IPS-11a (cell line): ENCODE results near the gene NTF4.

ENCODE experiments used
- H3K4me3 ChIP-seq: one replicate; pipeline ENCODE4 v1.5.1; 2013; ENCODE audit warnings: low read depth, low read length, control low read depth

NTF4 gene, protein sequence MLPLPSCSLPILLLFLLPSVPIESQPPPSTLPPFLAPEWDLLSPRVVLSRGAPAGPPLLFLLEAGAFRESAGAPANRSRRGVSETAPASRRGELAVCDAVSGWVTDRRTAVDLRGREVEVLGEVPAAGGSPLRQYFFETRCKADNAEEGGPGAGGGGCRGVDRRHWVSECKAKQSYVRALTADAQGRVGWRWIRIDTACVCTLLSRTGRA

DNA sequence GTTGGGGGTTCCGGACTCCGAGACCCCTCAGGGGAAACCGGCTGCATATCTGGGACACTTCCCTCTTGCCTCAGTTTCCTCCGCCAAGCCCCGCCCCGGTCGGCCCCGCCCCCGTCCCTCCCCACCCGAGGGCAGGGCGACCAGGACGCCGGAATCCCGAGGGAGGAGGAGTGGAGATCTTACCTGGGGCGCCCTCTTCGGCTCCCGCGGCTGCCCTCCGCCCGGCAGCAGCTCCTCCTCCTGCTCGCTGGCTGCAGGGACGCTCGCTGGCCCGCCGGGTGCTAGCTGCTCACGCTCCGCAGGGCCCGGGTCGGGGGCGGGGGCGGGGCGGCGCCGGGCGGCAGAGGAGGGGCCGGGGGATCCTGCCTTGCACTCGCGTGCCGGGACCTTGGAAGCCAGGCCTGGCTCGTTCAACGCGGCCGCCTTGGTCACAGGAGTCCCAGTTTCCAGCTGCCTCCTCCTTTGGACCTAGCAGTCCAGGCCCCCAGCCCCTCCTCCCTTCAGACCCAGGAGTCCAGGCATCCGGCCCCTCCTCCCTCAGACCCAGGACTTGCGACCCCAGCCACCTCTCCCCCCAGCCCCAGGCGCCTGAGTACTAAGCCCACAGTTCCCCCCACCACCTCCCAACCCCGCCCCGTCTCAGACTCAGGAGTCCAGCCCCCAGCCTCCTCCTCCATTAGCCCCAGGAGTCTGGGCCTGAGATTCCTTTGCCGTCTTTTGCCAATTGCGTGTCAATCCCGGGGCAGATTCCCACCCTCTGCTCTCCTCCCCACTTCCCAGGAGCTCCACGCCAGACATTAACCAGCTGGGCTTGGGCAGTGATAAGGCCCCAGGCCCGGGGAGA lies at the start of gene NTF4:
TSS of gene NTF4 (minus strand) at position 51 of the 844 bp plus-strand sequence. CDS start 2,821 bp downstream, outside the sequence.
- peak within 1 kb of the TSS; percentile 24 for H3K4me3 ChIP-seq

DNA sequence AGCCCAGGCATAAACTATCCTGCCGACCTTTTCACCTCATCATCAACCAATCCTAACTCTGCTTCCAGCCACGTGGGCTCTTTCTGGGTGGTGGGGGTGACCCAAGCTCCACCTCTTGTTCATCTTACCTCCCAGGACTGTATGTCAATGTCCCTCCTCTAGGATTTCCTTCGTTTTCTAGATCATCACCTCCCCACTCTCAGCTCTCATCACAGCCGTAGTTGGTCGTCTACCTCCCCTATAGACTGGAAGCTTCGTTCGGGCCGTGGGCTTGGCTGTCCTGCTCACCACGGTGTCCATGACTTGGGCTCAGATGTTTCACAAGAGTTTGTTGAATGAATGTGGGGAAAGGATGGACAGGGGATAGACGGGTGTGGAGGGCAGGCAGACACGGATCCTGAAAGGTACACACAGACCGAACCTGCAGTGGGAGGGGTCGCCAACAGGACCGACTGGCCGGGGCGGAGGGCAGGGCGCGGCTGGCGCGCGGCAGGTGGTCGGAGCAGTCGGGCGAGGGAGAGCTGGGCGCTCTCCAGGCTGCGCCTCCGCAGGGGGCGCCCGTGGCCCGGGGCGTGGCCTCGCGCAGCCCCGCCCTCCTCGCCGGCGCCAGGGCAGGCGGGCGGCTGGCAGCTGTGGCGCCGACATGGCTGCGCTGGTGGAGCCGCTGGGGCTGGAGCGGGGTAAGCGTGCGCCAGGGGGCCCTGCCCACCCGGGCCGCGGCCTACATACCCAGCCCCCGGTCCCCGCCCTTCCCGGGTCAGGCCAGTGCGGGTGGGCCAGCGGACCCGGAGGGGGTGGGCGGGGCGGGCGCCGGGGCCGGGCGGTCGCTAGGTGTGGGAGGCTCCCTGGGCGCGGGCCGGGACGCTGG lies 49.4 kb upstream of the NTF4 start, which contains the start of gene LIN7B:
TSS of gene LIN7B (plus strand) at position 609 of the 868 bp plus-strand sequence. CDS start at position 644, 35 bp downstream.
- H3K4me3 ChIP-seq: peak within 1 kb of the TSS; percentile 58

DNA sequence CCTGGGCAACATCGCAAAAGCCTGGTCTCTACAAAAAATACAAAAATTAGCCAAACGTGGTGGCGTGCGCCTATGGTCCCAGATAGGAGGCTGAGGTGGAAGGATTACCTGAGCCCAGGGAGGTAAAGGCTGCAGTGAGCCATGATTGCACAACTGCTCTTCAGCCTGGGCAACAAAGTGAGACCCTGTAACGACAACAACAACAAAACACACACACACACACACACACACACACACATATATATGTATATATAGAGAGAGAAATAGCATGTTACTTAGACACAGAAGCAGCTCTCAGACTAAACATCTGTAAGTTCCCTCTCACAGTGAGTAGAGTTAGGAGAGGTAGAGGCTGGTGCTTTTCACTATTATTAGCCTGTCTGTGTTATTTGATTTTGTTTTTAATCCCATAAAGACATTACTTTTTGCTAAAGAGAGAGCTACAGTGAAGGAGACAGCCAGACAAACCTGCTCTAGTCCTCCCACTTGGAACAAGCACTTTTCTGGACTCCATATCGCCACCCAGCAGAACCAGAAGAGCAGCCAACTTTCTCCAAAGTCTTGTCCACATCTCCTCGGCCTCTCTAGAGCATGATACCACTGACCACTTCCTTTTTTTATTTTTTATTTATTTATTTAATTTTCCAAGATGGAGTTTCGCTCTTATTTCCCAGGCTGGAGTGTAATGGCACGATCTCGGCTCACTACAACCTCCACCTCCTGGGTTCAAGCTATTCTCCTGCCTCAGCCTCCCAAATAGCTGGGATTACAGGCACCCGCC lies 46.8 kb upstream of the NTF4 start:
- H3K4me3 ChIP-seq: no peak overlapping the region

DNA sequence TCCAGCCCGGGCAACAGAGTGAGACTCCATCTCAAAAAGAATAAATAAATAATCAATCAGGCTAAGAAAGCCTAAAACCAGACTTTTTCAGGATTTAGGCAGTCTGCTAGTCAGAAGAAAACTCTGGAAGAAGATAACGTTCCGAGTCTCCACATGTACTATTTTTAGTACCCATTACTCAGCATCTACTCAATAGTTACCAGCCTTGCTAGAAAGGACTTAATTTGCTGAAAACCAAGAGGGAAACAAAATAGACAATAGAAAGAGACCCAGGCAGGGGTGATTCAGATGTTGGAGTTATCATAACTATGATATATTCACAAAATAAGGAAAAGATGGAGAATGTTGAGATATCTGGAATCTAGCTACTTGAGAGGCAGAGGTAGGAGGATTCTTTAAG lies 45.9 kb upstream of the NTF4 start:
- no peak overlapping the region for H3K4me3 ChIP-seq

DNA sequence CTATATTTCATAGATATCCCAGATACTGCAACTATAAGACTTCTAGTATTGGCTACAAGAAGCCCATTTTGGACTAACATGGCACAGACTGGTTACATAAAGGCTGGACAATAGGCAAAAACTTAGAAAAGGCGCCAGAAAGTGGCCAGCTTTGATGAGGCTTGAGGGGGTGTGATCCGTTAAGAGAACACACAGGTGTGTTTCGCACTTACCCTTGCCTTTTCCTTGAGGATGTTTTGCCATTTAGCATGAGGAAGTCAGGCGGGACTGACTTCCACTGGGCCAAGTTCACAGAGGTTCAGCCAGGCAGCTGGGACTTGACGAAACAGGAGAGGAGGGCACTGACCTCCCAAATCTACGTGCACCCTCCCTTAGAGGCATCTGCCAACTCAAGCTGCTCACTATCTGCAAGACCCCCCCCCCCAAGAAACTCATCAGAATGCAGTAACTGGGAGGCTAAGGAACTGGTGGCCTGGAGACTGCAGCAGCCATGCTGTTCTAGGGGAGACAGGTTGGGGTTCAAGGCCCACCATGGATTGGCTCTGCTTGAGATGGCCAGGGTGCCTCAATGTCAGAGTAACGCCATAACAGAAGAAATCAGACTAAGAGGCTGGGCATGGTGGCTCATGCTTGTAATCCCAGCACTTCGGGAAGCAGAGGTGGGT lies 45.1 kb upstream of the NTF4 start:
- H3K4me3 ChIP-seq: no peak overlapping the region

DNA sequence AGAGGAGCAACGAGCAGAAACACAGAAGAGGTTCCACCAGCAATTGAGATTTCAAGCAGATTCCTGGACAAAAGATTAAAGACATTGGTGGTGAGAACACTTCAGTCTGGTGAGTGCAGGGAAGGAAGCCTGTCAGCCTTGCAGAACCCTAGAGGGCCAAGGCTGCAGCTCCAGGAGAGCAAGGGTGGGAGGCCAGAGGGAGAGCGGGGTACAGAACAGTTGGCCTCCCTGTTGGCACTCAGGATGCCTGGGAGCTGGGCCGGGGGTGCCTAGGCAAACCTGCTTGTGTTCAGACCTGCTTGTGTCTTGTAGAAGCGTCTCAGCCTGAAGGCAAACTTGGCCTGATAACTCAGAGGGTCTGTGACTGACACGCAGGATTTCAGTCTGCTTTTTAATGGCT lies 44.4 kb upstream of the NTF4 start:
- H3K4me3 ChIP-seq: no peak overlapping the region

DNA sequence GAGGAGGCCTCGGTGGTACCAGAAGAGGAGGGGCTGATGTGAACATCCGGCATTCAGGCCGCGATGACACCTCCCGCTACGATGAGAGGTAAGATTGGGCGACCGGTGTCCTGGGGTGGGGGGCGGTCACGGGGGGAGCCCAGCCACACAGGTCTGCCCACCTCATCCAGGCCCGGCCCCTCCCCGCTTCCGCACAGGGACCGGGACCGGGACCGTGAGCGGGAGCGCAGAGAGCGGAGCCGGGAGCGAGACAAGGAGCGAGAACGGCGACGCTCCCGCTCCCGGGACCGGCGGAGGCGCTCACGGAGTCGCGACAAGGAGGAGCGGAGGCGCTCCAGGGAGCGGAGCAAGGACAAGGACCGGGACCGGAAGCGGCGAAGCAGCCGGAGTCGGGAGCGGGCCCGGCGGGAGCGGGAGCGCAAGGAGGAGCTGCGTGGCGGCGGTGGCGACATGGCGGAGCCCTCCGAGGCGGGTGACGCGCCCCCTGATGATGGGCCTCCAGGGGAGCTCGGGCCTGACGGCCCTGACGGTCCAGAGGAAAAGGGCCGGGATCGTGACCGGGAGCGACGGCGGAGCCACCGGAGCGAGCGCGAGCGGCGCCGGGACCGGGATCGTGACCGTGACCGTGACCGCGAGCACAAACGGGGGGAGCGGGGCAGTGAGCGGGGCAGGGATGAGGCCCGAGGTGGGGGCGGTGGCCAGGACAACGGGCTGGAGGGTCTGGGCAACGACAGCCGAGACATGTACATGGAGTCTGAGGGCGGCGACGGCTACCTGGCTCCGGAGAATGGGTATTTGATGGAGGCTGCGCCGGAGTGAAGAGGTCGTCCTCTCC lies 43.2 kb upstream of the NTF4 start:
- no peak overlapping the region for H3K4me3 ChIP-seq

DNA sequence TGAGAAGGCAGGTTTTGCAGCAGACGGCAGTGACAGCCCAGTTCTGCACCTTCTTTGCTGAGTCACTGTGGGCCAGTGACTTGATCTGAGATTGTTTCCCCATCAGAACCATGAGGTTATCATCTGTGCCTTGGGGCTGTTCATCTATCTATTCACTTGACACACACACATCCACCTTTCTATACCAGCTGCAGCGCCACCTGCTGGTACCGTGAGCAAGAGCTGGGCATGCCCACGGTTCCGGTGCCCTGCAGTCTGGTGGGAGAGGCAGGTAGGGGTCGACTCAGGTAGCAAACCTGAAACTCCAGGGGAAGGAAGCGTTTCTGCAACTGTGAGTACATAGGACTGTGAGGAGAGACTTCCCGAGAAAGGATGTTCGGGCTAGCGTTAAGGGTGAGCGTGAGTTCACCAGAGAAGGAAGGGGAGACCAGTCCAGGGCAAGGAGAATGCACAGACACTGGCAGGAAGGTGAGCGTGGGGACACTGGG lies 42.1 kb upstream of the NTF4 start:
- no peak overlapping the region for H3K4me3 ChIP-seq

DNA sequence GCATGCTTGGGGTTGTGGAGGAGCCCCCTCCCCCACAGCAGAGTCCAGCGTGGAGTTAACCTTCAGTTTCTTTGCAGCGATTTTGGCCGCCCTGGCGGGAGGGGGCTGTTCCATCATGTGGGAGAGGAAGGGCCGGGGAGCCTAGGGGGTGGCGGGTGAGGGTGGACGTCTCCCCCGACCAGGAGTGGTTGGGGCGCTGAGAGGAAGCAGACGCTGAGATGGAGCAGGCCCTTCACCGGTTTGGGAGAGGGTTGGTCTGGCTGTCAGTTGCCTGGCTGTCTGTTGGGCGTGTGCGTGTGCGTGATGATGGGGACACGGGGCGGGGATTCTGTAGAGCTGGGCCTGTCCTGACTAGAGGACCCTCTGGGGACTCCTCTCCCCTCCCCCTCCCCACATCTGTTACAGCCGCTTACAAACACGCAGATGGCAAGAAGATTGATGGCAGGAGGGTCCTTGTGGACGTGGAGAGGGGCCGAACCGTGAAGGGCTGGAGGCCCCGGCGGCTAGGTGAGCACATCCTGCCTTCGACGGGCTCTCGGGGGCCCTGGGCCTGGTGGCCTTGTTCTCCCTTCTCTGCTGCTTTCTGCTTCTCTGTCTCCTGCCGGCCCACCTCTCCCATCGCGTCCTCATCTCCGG lies 39.7 kb upstream of the NTF4 start:
- no peak overlapping the region for H3K4me3 ChIP-seq

DNA sequence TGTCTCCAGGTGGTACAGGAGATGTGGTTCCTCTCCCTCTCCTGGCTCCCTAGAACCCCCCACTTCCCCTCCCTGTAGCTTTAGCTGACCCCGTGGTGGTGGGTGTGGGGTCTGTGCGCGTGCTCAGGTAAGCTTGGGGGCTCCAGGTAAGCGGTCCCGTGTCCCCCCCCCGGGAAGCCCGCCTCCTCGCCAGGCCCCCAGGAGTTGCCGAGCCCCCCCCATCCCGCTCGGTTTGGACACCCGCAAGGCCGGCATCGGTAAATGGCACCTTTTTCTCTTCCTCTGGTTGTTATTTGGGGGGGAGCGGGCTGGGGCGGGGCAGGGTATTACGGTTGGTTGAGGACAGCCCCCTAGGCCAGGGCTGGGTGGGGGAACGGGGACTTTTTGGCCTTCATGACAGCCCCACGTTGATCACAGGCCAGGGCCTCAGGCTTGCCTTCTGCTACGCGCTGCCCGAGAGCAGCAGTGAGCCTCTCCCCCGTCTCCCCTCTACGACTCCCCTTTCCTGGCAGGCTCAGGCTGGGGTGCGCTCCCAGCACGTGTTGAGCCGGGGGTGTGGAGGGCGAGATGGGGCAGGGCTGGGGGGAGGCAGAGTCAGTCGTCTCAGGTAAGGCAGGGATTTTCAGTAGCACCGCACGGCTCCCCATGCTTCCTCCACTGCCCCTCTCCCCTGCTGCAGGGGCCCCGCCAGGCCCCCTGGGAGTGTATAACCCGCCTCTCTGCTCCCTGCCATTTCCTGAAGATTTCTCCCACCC lies 38.9 kb upstream of the NTF4 start:
- no peak overlapping the region for H3K4me3 ChIP-seq

DNA sequence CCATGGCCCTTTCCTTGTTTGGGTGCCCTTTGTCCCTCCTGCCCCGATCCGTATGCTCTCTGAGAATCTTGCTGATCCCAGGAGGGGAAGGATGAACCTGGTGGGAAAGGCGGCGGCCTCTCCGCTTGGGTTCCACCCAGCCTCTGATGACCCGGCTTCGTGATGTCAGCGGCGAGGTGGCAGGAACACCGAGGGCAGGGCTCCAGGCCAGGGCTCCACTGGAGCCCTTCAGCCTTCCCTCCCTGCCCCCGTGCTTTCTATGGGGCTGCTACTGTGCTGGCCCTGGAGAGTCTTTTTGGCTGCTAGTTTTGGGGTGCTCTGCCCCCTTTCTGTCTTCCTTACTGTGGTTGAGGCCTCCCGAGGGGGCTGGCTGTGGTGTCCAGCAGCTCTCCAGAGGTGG lies 37.7 kb upstream of the NTF4 start:
- H3K4me3 ChIP-seq: no peak overlapping the region

DNA sequence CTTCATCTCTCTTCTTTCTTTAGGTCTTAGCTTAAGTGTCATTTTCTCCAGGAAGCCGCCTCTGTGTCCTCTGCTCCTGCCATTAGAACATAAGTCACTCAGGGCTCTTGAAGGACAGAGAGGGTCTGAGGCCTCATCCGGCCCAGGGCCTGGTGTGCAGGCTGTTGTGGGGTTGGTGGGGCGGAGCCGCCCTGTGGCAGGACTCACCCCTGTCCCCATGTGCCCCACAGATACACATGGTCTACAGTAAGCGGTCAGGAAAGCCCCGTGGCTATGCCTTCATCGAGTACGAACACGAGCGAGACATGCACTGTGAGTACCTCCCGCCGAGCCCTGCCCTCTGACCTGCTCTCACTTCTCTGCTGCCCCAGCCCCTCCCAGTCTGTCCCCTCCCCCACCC lies 36.5 kb upstream of the NTF4 start:
- no peak overlapping the region for H3K4me3 ChIP-seq

DNA sequence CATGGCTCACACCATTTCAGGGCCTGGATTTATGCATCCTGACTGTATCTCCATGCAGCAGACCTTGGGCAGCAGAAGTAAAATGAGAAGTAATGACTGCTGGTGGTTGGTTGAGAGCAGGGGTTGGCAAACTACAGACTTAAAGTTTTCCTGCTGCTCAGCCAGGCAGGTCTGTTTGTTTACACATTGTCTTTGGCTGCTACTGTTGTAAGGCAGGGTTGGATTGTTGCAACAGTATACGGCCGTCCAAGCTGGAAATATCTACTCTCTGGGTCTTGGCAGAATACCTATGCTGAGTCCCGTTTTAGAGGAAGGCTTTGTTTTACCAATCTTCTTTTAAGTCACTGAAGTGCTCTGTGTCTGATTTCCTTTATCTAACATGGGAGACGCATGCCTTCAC lies 34.2 kb upstream of the NTF4 start:
- no peak overlapping the region for H3K4me3 ChIP-seq

DNA sequence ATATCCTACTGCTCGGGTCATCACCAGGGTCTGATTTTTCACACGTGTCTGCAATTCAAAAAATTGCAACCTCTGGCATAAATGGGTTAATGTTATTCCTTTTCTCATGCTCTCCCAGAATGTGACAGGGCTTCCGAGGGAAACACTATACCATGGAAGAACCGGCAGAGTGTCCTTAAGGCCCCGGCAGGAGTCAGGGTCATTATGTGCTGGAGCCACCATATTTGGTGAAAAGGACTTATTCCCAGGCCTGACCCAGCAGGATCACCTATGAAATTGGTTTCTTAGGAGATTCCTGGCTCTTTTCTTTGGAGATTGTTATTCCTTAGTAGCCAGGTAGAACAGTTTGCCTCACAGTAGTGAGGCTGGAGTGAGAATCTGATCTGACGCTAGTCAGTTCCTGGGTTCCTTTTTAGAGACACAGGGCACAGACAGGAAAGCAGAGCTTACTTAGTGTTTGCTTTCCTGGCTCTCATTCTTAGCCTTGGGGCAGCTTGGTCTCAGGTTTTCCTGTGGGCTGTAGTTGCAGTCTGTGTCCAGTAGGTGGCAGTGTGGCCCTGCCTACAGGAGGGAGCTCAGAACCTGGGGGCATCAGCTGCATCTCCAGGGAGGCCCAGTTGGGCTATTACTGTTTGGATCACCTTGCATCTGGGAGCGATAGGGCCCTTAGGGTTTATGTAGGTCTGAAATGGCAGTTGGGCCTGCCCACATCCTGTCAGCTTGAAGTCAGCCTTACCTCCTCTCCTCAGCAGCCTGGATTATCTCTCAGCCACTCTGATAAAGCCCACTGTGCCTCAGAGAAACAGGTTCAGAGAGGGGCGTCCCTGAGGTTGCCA lies 33.1 kb upstream of the NTF4 start:
- no peak overlapping the region for H3K4me3 ChIP-seq

DNA sequence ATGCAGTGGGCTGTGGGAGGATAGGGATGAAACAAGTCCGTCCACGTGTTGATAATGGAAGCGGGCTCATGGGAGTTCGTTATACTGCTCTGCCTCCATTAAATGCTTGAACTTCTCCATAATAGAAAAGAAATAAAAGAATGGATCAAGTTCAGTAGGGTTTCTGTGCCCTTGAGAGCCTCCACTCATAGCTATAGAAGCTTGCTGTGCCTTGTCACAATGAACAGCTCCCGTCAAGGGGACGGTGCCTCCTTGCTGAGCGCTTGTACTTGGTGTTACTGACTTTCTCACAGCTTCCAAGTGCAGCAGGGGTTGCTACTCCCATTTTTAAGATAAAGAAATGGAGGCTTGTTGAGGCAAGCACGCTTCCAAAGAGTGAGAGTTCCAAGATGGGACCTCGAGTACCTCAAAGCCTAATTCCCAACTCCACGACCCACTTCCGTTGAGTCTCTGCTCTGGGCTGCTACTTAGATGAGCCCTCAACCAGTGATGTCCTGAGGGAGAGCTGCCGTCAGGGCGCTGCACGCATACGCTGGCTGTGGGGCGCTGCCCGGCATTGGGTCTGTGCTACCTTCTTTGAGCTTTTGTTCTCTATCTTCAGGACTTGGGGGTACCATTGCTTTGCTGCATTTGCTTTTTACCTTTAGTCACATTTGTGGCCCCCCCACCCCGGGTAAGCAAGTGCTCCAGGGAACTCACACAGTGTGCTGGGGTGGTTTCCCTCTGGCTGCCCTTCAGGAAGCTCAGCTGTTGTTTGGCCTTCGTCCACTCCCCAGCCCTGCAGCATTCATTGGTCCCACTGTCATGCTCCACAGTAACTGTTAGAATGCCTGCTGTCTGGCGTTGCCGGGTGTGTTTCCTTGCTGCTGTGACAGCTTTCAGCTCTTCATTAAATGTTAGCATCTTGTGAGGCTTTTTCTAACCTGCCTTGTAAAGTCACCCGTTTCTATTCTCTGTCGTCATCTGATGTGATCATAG lies 30.2 kb upstream of the NTF4 start:
- H3K4me3 ChIP-seq: no peak overlapping the region

DNA sequence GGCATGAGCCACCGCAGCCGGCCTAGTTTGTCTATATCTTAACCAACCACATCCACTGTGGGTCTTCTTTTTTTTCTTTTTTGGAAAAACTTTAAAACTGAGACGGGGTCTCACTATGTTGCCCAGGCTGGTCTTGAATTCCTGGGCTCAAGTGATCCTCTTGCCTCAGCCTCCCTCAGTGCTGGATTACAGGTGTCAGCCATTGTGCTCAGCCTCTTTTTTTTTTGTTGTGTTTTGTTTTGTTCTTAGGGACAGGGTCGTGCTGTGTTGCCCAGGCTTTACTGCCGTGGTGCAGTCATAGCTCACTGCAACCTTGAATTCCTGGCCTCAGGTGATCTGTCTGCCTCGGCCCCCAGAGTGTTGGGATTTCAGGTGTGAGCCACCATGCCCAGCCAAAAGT lies 28.1 kb upstream of the NTF4 start:
- no peak overlapping the region for H3K4me3 ChIP-seq
